Body of pancreas (tissue), 4 donors: ENCODE data around the gene INPP5D. TPM values are rescaled to one million over a fixed set of nuclear protein-coding genes. Genes with fewer than 3 reads are reported as not detected.
"Not testable (repeated sequence)": the region's sequence is repeated elsewhere in the genome, so short reads cannot be mapped to it uniquely, and the experiment has no call there.

Source experiments
- ATAC-seq: fragments of 150-250 bp; one replicate; pipeline ENCODE4 v1.9.1; 2016
- DNase-seq, 4 donors: peaks; one replicate each; pipeline ENCODE4 v3.0.0-alpha.2; 2019
- H3K27ac ChIP-seq, 4 donors: fragments of 200-600 bp; sonication (generic); 1 replicate in 3 of 4; 2 replicates in 1 of 4; pipeline versions ENCODE4 v1.5.1 to v1.6.1; 2016 to 2019; ENCODE audit warnings: mild to moderate bottlenecking in 1 of 4, mixed read lengths in 1 of 4, moderate library complexity in 1 of 4
- H3K27me3 ChIP-seq, 2 donors: fragments of 200-600 bp; sonication (generic); one replicate each; pipeline ENCODE4 v1.6.0; 2016; ENCODE audit warnings: mild to moderate bottlenecking in 1 of 2
- H3K36me3 ChIP-seq, 2 donors: fragments of 200-600 bp; sonication (generic); replicated peaks in 1 of 2; 2 replicates each; pipeline ENCODE4 v1.5.1; 2016; ENCODE audit warnings: low read depth in 2 of 2; ENCODE audit not compliant: insufficient read depth in 1 of 2
- H3K4me1 ChIP-seq: fragments of 200-600 bp; sonication (generic); one replicate; pipeline ENCODE4 v1.6.0; 2016
- H3K4me3 ChIP-seq, 2 donors: fragments of 200-600 bp; sonication (generic); 1 replicate in 1 of 2; 2 replicates in 1 of 2; pipeline ENCODE4 v1.5.1; 2016 to 2019
- H3K9me3 ChIP-seq, 3 donors: fragments of 200-600 bp; sonication (generic); 1 replicate in 2 of 3; 2 replicates in 1 of 3; pipeline ENCODE4 v1.5.1; 2016
- POLR2A ChIP-seq, 3 donors: fragments of 450-650 bp; IDR thresholded peaks; one replicate each; pipeline ENCODE4 v1.6.1; 2016; ENCODE audit warnings: antibody characterized with exemption in 3 of 3, mild to moderate bottlenecking in 2 of 3
- WGBS, 2 donors: methylation state at CpG; one replicate each; pipeline ENCODE4 v1.1.5; 2017; 5-methylcytosine and 5-hydroxymethylcytosine counted together
- intact Hi-C: fragments of 100-400 bp; cut with DNase I; formaldehyde crosslinking; loops from one replicate; pipeline ENCODE4 v1.15.1; 2023
- total RNA-seq, 2 donors: library from RNA; depleted of rRNA; stranded (reverse); fragments of >200 nt; gene quantifications; one replicate each; pipeline ENCODE4 v1.1.0, GENCODE V29; 2016
- TF ChIP-seq, protein P1 (sequence below), 7 experiments: fragments of 450-650 bp in 4 of 7; fragments of 200-600 bp in 3 of 7; sonication (generic) in 3 of 7; IDR thresholded peaks; one replicate each; pipeline ENCODE4 v1.5.1; 2016 to 2019; ENCODE audit warnings: antibody characterized with exemption in 7 of 7

INPP5D gene
- total RNA-seq, 2 donors from 2014 or later = 0.99 to 8.8 TPM

DNA sequence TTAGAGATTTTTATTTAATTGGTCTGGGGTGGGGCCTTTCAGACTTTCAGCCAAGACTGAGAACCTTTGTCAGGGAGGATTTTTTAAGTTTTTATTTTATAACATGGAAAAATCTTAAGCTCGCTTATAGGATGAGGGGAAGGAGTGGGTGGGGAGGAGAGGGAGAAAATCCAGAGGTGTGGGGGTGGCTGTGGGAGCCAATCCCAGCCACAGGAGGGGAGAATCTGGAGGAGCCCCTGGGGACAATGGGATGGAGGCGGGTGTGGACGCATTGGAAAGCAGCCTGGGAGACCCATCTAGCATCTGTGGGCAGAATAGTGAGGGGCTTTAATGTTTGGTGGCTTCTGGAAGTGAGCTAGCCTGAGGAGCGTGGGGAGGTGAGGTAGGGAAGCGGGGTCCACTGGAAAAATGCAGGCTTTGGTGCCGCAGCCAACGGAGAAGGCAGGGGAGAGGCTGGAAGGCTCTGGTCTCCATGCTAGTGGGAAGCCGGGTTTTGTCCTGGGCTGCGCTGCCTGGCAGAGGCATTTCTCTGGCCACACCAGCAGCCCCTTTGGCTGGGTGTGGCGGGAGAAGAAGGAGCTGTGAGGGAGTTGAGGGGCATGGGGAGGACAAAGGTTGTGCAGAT, 11.5 kb upstream of the INPP5D start:
- TF ChIP-seq POLR2A (IDR thresholded peaks at IDR 0.05) = no peak
- TF ChIP-seq, protein P1, sequence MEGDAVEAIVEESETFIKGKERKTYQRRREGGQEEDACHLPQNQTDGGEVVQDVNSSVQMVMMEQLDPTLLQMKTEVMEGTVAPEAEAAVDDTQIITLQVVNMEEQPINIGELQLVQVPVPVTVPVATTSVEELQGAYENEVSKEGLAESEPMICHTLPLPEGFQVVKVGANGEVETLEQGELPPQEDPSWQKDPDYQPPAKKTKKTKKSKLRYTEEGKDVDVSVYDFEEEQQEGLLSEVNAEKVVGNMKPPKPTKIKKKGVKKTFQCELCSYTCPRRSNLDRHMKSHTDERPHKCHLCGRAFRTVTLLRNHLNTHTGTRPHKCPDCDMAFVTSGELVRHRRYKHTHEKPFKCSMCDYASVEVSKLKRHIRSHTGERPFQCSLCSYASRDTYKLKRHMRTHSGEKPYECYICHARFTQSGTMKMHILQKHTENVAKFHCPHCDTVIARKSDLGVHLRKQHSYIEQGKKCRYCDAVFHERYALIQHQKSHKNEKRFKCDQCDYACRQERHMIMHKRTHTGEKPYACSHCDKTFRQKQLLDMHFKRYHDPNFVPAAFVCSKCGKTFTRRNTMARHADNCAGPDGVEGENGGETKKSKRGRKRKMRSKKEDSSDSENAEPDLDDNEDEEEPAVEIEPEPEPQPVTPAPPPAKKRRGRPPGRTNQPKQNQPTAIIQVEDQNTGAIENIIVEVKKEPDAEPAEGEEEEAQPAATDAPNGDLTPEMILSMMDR (IDR thresholded peaks at IDR 0.05) = no peak
- Histone ChIP-seq H3K27ac (no peak overlapping the region), H3K27me3 (no peaks in the 10 kb centered on the region), H3K4me3 (no peak overlapping the region), H3K9me3 (no peaks in the 10 kb centered on the region), H3K36me3 (no peaks in the 10 kb centered on the region), H3K4me1 (no peaks in the 10 kb centered on the region)
- WGBS, 2 donors = 75 to 80% methylated on average over 10 of the region's 10 CpGs
- intact Hi-C loops = no loop called here
- no peak for DNase-seq
- ATAC-seq = no peak

GRCh38 chr2:233049194-233049761, 10.9 kb upstream of the INPP5D start:
- intact Hi-C loops = no loop called here
- TF ChIP-seq, protein P1 (IDR thresholded peaks at IDR 0.05) = no peak
- no peak for TF ChIP-seq POLR2A (IDR thresholded peaks at IDR 0.05)
- Histone ChIP-seq H3K27ac (no peak overlapping the region), H3K4me3 (no peak overlapping the region), H3K9me3 (no peaks in the 10 kb centered on the region), H3K4me1 (peaks cover 5% of the 10 kb centered on the region), H3K36me3 (no peaks in the 10 kb centered on the region), H3K27me3 (no peaks in the 10 kb centered on the region)
- ATAC-seq (no peak), DNase-seq (no peak)
- 30 to 31% methylated on average over 4 of the region's 4 CpGs for WGBS, 2 donors

DNA sequence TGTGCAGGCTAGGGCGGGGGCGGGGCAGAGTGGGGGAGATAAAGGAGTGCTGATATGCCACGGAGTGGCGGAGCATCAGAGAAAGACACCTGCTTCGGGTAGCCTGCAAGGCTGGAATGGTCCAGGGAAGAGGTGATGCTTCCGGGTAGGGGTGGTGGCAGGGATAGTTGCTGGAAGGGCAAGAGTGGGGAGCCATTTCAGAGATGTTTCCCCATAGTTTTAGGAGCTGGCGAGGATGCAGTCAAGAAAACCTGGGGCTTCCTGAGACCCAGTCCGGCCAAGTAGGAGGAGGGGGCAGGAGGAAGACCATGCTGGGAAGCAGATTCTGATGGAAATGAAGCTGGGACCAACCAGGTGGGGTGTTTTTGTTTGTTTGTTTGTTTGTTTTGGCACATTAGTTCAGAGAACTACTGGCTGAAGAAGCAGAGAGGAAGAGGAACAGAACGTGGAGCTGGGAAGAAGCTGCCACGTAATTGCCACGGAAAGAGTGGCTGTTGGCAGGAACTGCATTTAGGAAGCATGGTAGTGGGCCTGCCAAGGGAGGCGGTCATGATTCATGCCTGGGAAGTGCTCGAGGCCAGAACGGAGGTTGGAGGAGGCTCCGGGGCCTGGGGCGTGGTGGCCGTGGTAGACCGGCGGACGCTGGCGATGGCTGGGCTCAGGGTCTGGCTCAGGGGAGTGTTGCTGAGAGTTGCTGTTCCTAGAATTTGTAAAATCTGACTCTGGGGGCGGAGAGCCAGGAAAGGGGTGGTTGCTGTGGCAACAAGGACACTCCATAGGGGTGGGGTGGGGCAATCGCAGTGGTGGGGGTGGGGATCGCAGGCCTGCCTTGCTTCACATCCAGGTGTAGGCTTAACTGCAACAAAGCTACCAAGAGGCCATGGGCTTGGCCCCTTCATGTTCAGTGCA, 8.6 kb upstream of the INPP5D start:
- Histone ChIP-seq H3K27ac (no peak overlapping the region), H3K36me3 (no peaks in the 10 kb centered on the region), H3K27me3 (no peaks in the 10 kb centered on the region), H3K9me3 (no peaks in the 10 kb centered on the region), H3K4me1 (peaks cover 5% of the 10 kb centered on the region), H3K4me3 (no peak overlapping the region)
- ATAC-seq = peak; percentile 50
- intact Hi-C loops = loop anchor here (10.0 kb wide), 1 partner anchor 447 kb away; no protein-coding TSS in a partner anchor
- no peak for TF ChIP-seq POLR2A (IDR thresholded peaks at IDR 0.05)
- TF ChIP-seq, protein P1 (IDR thresholded peaks at IDR 0.05) = no peak
- peak in 3 of 4 donors; percentile 20 to 35 (median 24) for DNase-seq
- WGBS, 2 donors = 51 to 56% methylated on average over 22 to 24 of the region's 24 CpGs

DNA sequence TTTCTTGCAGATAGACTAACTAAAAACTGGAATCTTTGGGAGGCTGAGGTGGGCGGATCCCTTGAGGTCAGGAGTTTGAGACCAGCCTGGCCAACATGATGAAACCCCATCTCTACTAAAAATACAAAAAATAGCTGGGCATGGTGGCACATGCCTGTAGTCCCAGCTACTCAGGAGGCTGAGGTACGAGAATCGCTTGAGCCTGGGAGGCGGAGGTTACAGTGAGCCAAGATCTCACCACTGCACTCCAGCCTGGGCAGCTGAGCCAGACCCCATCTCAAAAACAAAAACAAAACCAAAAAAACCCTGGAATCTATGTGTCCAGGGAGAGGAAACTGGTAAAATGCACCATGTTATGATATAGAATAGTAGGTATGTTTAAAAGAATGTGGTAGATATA, 7.6 kb upstream of the INPP5D start:
- not testable (repeated sequence) for DNase-seq

More for the DNA sequence above, 7.6 kb upstream of the INPP5D start:
- 91 to 92% methylated on average over 4 of the region's 4 CpGs for WGBS, 2 donors
- H3K27me3 ChIP-seq, H3K4me3 ChIP-seq, H3K27ac ChIP-seq, H3K36me3 ChIP-seq, H3K9me3 ChIP-seq, H3K4me1 ChIP-seq, ATAC-seq: not testable (repeated sequence)
- intact Hi-C loops = loop anchor here (10.0 kb wide), 1 partner anchor 448 kb away; no protein-coding TSS in a partner anchor
